Neural cell (in vitro differentiated cells): ENCODE data around the gene NOS1AP.

Experiments
- CTCF ChIP-seq: fragments of 450-650 bp; IDR thresholded peaks from 2 replicates; pipeline ENCODE4 v1.5.1; 2014; ENCODE audit warnings: antibody characterized with exemption, mild to moderate bottlenecking, moderate library complexity; ENCODE audit not compliant: poor library complexity, severe bottlenecking
- EP300 ChIP-seq: fragments of 450-650 bp; conservative IDR thresholded peaks from 2 replicates; pipeline ENCODE4 v1.6.1; 2014; ENCODE audit warnings: antibody characterized with exemption, mild to moderate bottlenecking, moderate library complexity; ENCODE audit not compliant: poor library complexity, severe bottlenecking
- POLR2AphosphoS5 ChIP-seq: IDR thresholded peaks from 2 replicates; pipeline ENCODE4 v1.6.1; 2012

GRCh38 chr1:162165528-162165927 is 96.0 kb downstream of the NOS1AP start:
- TF ChIP-seq POLR2AphosphoS5 = no peak
- TF ChIP-seq CTCF = no peak
- no peak for TF ChIP-seq EP300
